Parathyroid adenoma (tissue), 2 donors: ENCODE data around the gene C16orf46.

Experiments
- H2AFZ ChIP-seq: fragments of 300-600 bp; sonication (generic); one replicate; pipeline ENCODE4 v1.7.0; 2017; ENCODE audit warnings: antibody characterized with exemption, mild to moderate bottlenecking
- H3K27ac ChIP-seq: fragments of 300-600 bp; sonication (generic); one replicate; pipeline ENCODE4 v1.7.0; 2017
- H3K27me3 ChIP-seq: fragments of 300-600 bp; sonication (generic); one replicate; pipeline ENCODE4 v1.7.0; 2017; ENCODE audit warnings: low read length; ENCODE audit not compliant: control insufficient read depth, insufficient read depth
- H3K36me3 ChIP-seq: fragments of 300-600 bp; sonication (generic); one replicate; pipeline ENCODE4 v1.7.0; 2017; ENCODE audit warnings: low read length; ENCODE audit not compliant: control insufficient read depth, insufficient read depth
- H3K4me1 ChIP-seq: fragments of 300-600 bp; sonication (generic); one replicate; pipeline ENCODE4 v1.7.0; 2017; ENCODE audit warnings: control low read depth
- H3K4me2 ChIP-seq: fragments of 300-600 bp; sonication (generic); one replicate; pipeline ENCODE4 v1.7.0; 2017; ENCODE audit warnings: low read length
- H3K4me3 ChIP-seq: fragments of 300-600 bp; sonication (generic); one replicate; pipeline ENCODE4 v1.7.0; 2017; ENCODE audit warnings: low read depth, low read length
- H3K79me2 ChIP-seq: fragments of 300-600 bp; sonication (generic); one replicate; pipeline ENCODE4 v1.7.0; 2017; ENCODE audit warnings: control low read depth
- H3K9ac ChIP-seq: fragments of 300-600 bp; sonication (generic); one replicate; pipeline ENCODE4 v1.7.0; 2017; ENCODE audit warnings: mild to moderate bottlenecking
- H3K9me3 ChIP-seq: fragments of 300-600 bp; sonication (generic); one replicate; pipeline ENCODE4 v1.7.0; 2017; ENCODE audit warnings: low read length; ENCODE audit not compliant: control insufficient read depth
- CTCF ChIP-seq: fragments of 300-600 bp; sonication (generic); IDR thresholded peaks from one replicate; pipeline ENCODE4 v1.7.0; 2017; ENCODE audit warnings: antibody characterized with exemption, mild to moderate bottlenecking
- donor health status: primary hyperparathyroidism.

The C16orf46 gene

GRCh38 chr16:81070979-81071378 lies 6.1 kb downstream of the C16orf46 start:
- Histone ChIP-seq H2AFZ (no peak overlapping the region), H3K36me3 (no peaks in the 10 kb centered on the region), H3K79me2 (no peaks in the 10 kb centered on the region), H3K9me3 (no peaks in the 10 kb centered on the region), H3K27ac (no peak overlapping the region), H3K4me1 (peaks cover 4% of the 10 kb centered on the region), H3K9ac (no peak overlapping the region), H3K27me3 (no peaks in the 10 kb centered on the region), H3K4me2 (no peak overlapping the region), H3K4me3 (no peak overlapping the region)
- no peak for TF ChIP-seq CTCF

- Histone ChIP-seq H3K79me2 (no peaks in the 10 kb centered on the region), H3K27ac (no peak overlapping the region), H3K4me1 (peaks cover 4% of the 10 kb centered on the region), H2AFZ (no peak overlapping the region), H3K27me3 (no peaks in the 10 kb centered on the region), H3K9me3 (no peaks in the 10 kb centered on the region), H3K4me3 (no peak overlapping the region), H3K36me3 (no peaks in the 10 kb centered on the region), H3K4me2 (no peak overlapping the region), H3K9ac (no peak overlapping the region)
- no peak for TF ChIP-seq CTCF
Observed at GRCh38 chr16:81069063-81069462, 8.0 kb downstream of the C16orf46 start.

GRCh38 chr16:81067166-81067565 lies 9.9 kb downstream of the C16orf46 start:
- Histone ChIP-seq H3K4me3 (no peak overlapping the region), H3K4me1 (no peaks in the 10 kb centered on the region), H3K27ac (no peak overlapping the region), H3K9me3 (no peaks in the 10 kb centered on the region), H2AFZ (no peak overlapping the region), H3K79me2 (no peaks in the 10 kb centered on the region), H3K36me3 (no peaks in the 10 kb centered on the region), H3K4me2 (no peak overlapping the region), H3K27me3 (no peaks in the 10 kb centered on the region), H3K9ac (no peak overlapping the region)
- TF ChIP-seq CTCF = no peak

GRCh38 chr16:81066681-81067080 lies 10.4 kb downstream of the C16orf46 start:
- no peak overlapping the region for H3K4me3 ChIP-seq
- no peaks in the 10 kb centered on the region for H3K79me2 ChIP-seq
- H3K4me2 ChIP-seq = no peak overlapping the region
- H3K27me3 ChIP-seq = no peaks in the 10 kb centered on the region
- H3K9me3 ChIP-seq = no peaks in the 10 kb centered on the region
- no peak overlapping the region for H2AFZ ChIP-seq
- TF ChIP-seq CTCF = no peak
- H3K4me1 ChIP-seq = no peaks in the 10 kb centered on the region
- H3K36me3 ChIP-seq = no peaks in the 10 kb centered on the region
- no peak overlapping the region for H3K9ac ChIP-seq
- H3K27ac ChIP-seq = no peak overlapping the region

GRCh38 chr16:81061871-81062608 lies 15.0 kb downstream of the C16orf46 start:
- Histone ChIP-seq H3K9me3 (no peaks in the 10 kb centered on the region), H3K9ac (no peak overlapping the region), H3K4me3 (no peak overlapping the region), H3K27ac (no peak overlapping the region), H3K27me3 (no peaks in the 10 kb centered on the region), H3K4me1 (no peaks in the 10 kb centered on the region), H3K79me2 (no peaks in the 10 kb centered on the region), H3K4me2 (no peak overlapping the region), H3K36me3 (no peaks in the 10 kb centered on the region), H2AFZ (no peak overlapping the region)
- TF ChIP-seq CTCF = no peak
